Fibroblast of mammary gland (primary cell): ENCODE data around the gene APMAP.
"Not testable (repeated sequence)": the region's sequence is repeated elsewhere in the genome, so short reads cannot be mapped to it uniquely, and the experiment has no call there.

Experiments
- DNase-seq: peaks from one replicate; pipeline ENCODE4 v3.0.0-alpha.2; 2010; ENCODE audit warnings: low read depth
- H3K4me3 ChIP-seq: 2 replicates; pipeline ENCODE4 v1.5.1; 2011; ENCODE audit warnings: low read depth, mild to moderate bottlenecking, low read length, moderate library complexity; ENCODE audit not compliant: control insufficient read depth
- CTCF ChIP-seq: conservative IDR thresholded peaks from 2 replicates; pipeline ENCODE4 v1.5.1; 2011; ENCODE audit warnings: low read depth, low read length, inconsistent platforms; ENCODE audit not compliant: control insufficient read depth, insufficient read depth

Gene APMAP

GRCh38 chr20:24948939-24949679 is 43.4 kb downstream of the APMAP start, which contains the start of gene CST7:
TSS of gene CST7 (plus strand) at chr20:24949269. CDS start at chr20:24949506, 237 bp downstream.
- TF ChIP-seq CTCF, result no peak
- no peak for DNase-seq
- H3K4me3 ChIP-seq, result no peak within 1 kb of the TSS

- DNase-seq, H3K4me3 ChIP-seq: not testable (repeated sequence)
These were observed 44.1 kb downstream of the APMAP start for GRCh38 chr20:24948396-24948938.

- not testable (repeated sequence) for DNase-seq, H3K4me3 ChIP-seq
These were observed 46.2 kb downstream of the APMAP start for GRCh38 chr20:24946376-24946775.

GRCh38 chr20:24943731-24944130 is 48.8 kb downstream of the APMAP start:
- no peak overlapping the region for H3K4me3 ChIP-seq
- no peak for TF ChIP-seq CTCF
- no peak for DNase-seq

- no peak for TF ChIP-seq CTCF
- no peak overlapping the region for H3K4me3 ChIP-seq
- DNase-seq, result no peak
These were observed 49.4 kb downstream of the APMAP start for GRCh38 chr20:24943196-24943595.

GRCh38 chr20:24942679-24943078 is 49.9 kb downstream of the APMAP start:
- H3K4me3 ChIP-seq, result no peak overlapping the region
- no peak for TF ChIP-seq CTCF
- no peak for DNase-seq

- no peak for TF ChIP-seq CTCF
- DNase-seq, result no peak
- H3K4me3 ChIP-seq, result no peak overlapping the region
These were observed 53.5 kb downstream of the APMAP start for GRCh38 chr20:24939036-24939435.

GRCh38 chr20:24938498-24938897 is 54.1 kb downstream of the APMAP start:
- no peak for DNase-seq
- no peak overlapping the region for H3K4me3 ChIP-seq
- no peak for TF ChIP-seq CTCF
